B cell (primary cell): ENCODE results near the gene HLA-C. TPM values are rescaled to one million over a fixed set of nuclear protein-coding genes. Genes with fewer than 3 reads are reported as not detected.

Source experiments
- ATAC-seq: fragments of 200-7000 bp; cut with Tn5 transposase; one replicate; pipeline ENCODE4 v1.10.0; 2021; ENCODE audit warnings: low read depth, mild to moderate bottlenecking, moderate number of reproducible peaks, moderate library complexity
- CTCF ChIA-PET: fragments of 350-600 bp; sonication (Branson Sonifier 250); formaldehyde crosslinking; loops from one replicate; lab custom pipeline; 2021; ENCODE audit warnings: antibody characterized with exemption, inconsistent platforms; lab: Charles Lee
- POLR2A ChIA-PET: fragments of 350-600 bp; sonication (Branson Sonifier 250); formaldehyde crosslinking; loops from one replicate; lab custom pipeline; 2021; ENCODE audit warnings: antibody characterized with exemption; lab: Charles Lee
- DNase-seq: peaks from one replicate; pipeline ENCODE4 v3.0.0; 2013
- H2AFZ ChIP-seq: 2 replicates; pipeline ENCODE4 v1.6.1; 2012; ENCODE audit warnings: mild to moderate bottlenecking, low read depth, low read length; ENCODE audit not compliant: insufficient read depth, poor library complexity, severe bottlenecking
- H3K27ac ChIP-seq, 2 donors: 1 replicate in 1 of 2; 2 replicates in 1 of 2; pipeline ENCODE4 v1.5.1; 2012 to 2013; ENCODE audit warnings: low read length in 2 of 2, mild to moderate bottlenecking in 2 of 2, moderate library complexity in 1 of 2
- H3K27me3 ChIP-seq, 4 experiments: fragments of 200-600 bp in 1 of 4; sonication (generic) in 1 of 4; replicated peaks in 1 of 4; 1 replicate in 2 of 4; 2 replicates in 2 of 4; pipeline versions ENCODE4 v1.6.1 to v1.7.0; 2013 to 2016; ENCODE audit warnings: low read length in 3 of 4, mild to moderate bottlenecking in 2 of 4, mixed read lengths in 1 of 4, moderate library complexity in 1 of 4; ENCODE audit not compliant: insufficient read depth in 4 of 4, control insufficient read depth in 3 of 4; ENCODE audit errors: control extremely low read depth in 1 of 4
- H3K36me3 ChIP-seq, 2 experiments: replicated peaks in 1 of 2; 1 replicate in 1 of 2; 2 replicates in 1 of 2; pipeline versions ENCODE4 v1.6.1 to v1.7.1; 2013; ENCODE audit warnings: low read length in 1 of 2; ENCODE audit not compliant: insufficient read depth in 2 of 2, control insufficient read depth in 1 of 2; ENCODE audit errors: control extremely low read depth in 1 of 2, extremely low read depth in 1 of 2
- H3K4me1 ChIP-seq, 2 donors: fragments of 200-600 bp in 1 of 2; sonication (generic) in 1 of 2; 1 replicate in 1 of 2; 2 replicates in 1 of 2; pipeline versions ENCODE4 v1.5.1 to v1.6.1; 2013 to 2017; ENCODE audit warnings: low read length in 2 of 2; ENCODE audit not compliant: control insufficient read depth in 2 of 2, insufficient read depth in 2 of 2
- H3K4me2 ChIP-seq: replicated peaks from 2 replicates; pipeline ENCODE3; 2012; ENCODE audit warnings: mild to moderate bottlenecking, low read depth, low read length; ENCODE audit not compliant: poor library complexity, severe bottlenecking
- H3K4me3 ChIP-seq, 5 experiments: fragments of 200-600 bp in 1 of 5; sonication (generic) in 1 of 5; 1 replicate in 3 of 5; 2 replicates in 2 of 5; pipeline versions ENCODE4 v1.5.1 to v1.7.0; 2011 to 2016; ENCODE audit warnings: low read length in 4 of 5, mild to moderate bottlenecking in 4 of 5, low read depth in 2 of 5, control low read depth in 1 of 5, moderate library complexity in 1 of 5; ENCODE audit not compliant: insufficient read depth in 1 of 5; ENCODE audit errors: control extremely low read depth in 1 of 5, extremely low read depth in 1 of 5
- H3K79me2 ChIP-seq: fragments of 200-600 bp; sonication (generic); one replicate; pipeline ENCODE4 v1.6.0; 2016; ENCODE audit warnings: low read length; ENCODE audit not compliant: control insufficient read depth, insufficient read depth
- H3K9ac ChIP-seq: fragments of 200-600 bp; sonication (generic); 2 replicates; pipeline ENCODE4 v1.6.1; 2017; ENCODE audit warnings: mild to moderate bottlenecking, low read length, moderate library complexity
- H3K9me3 ChIP-seq, 3 donors: one replicate each; pipeline versions ENCODE4 v1.6.1 to v1.7.1; 2013; ENCODE audit warnings: low read length in 2 of 3; ENCODE audit not compliant: control insufficient read depth in 2 of 3, insufficient read depth in 1 of 3; ENCODE audit errors: control extremely low read depth in 1 of 3
- H4K20me1 ChIP-seq: 2 replicates; pipeline ENCODE4 v1.6.0; 2012; ENCODE audit warnings: mild to moderate bottlenecking, low read length; ENCODE audit not compliant: insufficient read depth, control insufficient read depth, poor library complexity, severe bottlenecking
- H3K27ac Mint-ChIP-seq: one replicate; pipeline ENCODE4 v1.8.0; 2021; ENCODE audit warnings: mixed read lengths
- H3K27me3 Mint-ChIP-seq: one replicate; pipeline ENCODE4 v1.8.0; 2021; ENCODE audit warnings: mixed read lengths
- H3K4me1 Mint-ChIP-seq: one replicate; pipeline ENCODE4 v1.8.0; 2021; ENCODE audit warnings: mixed read lengths
- H3K4me3 Mint-ChIP-seq: one replicate; pipeline ENCODE4 v1.8.0; 2021; ENCODE audit warnings: mixed read lengths
- H3K9me3 Mint-ChIP-seq: one replicate; pipeline ENCODE4 v1.8.0; 2022; ENCODE audit warnings: mixed read lengths; ENCODE audit not compliant: insufficient read depth
- CTCF ChIP-seq: fragments of 200-600 bp; IDR thresholded peaks from one replicate; pipeline ENCODE4 v1.8.0; 2022; ENCODE audit warnings: antibody characterized with exemption, mild to moderate bottlenecking
- EZH2 ChIP-seq: IDR thresholded peaks from 2 replicates; pipeline ENCODE4 v1.6.1; 2012; ENCODE audit warnings: borderline replicate concordance, low read depth, mild to moderate bottlenecking, moderate library complexity, low read length; ENCODE audit not compliant: insufficient read depth, poor library complexity, severe bottlenecking
- WGBS: methylation state at CpG from one replicate; pipeline ENCODE4 v1.1.5; 2013; ENCODE audit warnings: missing lambda C conversion rate; ENCODE audit not compliant: insufficient coverage; 5-methylcytosine and 5-hydroxymethylcytosine counted together
- intact Hi-C: fragments of 100-400 bp; cut with micrococcal nuclease; formaldehyde crosslinking; loops from one replicate; pipeline ENCODE4 v1.10.0; 2022
- polyA plus RNA-seq: library from polyadenylated mRNA; depleted of rRNA; stranded (reverse); fragments of >200 nt; gene quantifications from 2 replicates; pipeline ENCODE4 v1.2.3, GENCODE V29; 2012
- total RNA-seq, 2 donors: library from RNA; stranded (reverse); fragments of 120-200 nt in 1 of 2; gene quantifications; 1 replicate in 1 of 2; 2 replicates in 1 of 2; pipeline versions ENCODE4 v1.2.3 to v1.2.4, GENCODE V29; 2013 to 2022

HLA-C gene
- total and polyA plus RNA-seq, 2 donors (not counting 1 experiment from before 2014, with no cell fraction given), result 998 to 1,983 TPM

GRCh38 chr6:31299947-31300346 is 28.1 kb upstream of the HLA-C start:
- Mint-ChIP-seq H3K4me1 (no peaks in the 10 kb centered on the region), H3K9me3 (peaks cover 5% of the 10 kb centered on the region), H3K27ac (no peak overlapping the region), H3K27me3 (peaks cover 42% of the 10 kb centered on the region), H3K4me3 (no peak overlapping the region)
- ATAC-seq (no peak), DNase-seq (no peak)
- H3K9ac ChIP-seq, result no peak overlapping the region
- no peak overlapping the region for H3K27ac ChIP-seq
- H3K36me3 ChIP-seq, result no peaks in the 10 kb centered on the region
- H3K4me2 ChIP-seq, result no peak overlapping the region
- ChIA-PET CTCF (interaction anchor here (1.2 to 1.3 kb wide), 2 partner anchors 9 to 67 kb away, joined by 3 to 5 read pairs; no protein-coding TSS in a partner anchor), POLR2A (no interaction called here)
- H3K4me3 ChIP-seq, result no peak overlapping the region
- peaks cover 0 to 1% (median 0%) of the 10 kb centered on the region in 3 donors for H3K9me3 ChIP-seq
- no peak overlapping the region for H2AFZ ChIP-seq
- WGBS, result 95% methylated on average over 3 of the region's 3 CpGs
- no peaks in the 10 kb centered on the region for H3K4me1 ChIP-seq
- TF ChIP-seq CTCF, result no peak
- no peak for TF ChIP-seq EZH2
- H3K79me2 ChIP-seq, result no peaks in the 10 kb centered on the region
- no peaks in the 10 kb centered on the region for H4K20me1 ChIP-seq
- intact Hi-C loops, result no loop called here
- peaks cover 0 to 5% (median 1%) of the 10 kb centered on the region in 4 experiments for H3K27me3 ChIP-seq

GRCh38 chr6:31299511-31299910 is 27.6 kb upstream of the HLA-C start:
- Histone ChIP-seq H2AFZ (no peak overlapping the region), H3K4me2 (no peak overlapping the region), H3K79me2 (no peaks in the 10 kb centered on the region), H3K36me3 (no peaks in the 10 kb centered on the region), H3K4me3 (no peak overlapping the region), H4K20me1 (no peaks in the 10 kb centered on the region), H3K9ac (no peak overlapping the region), H3K27ac (no peak overlapping the region), H3K27me3 (peaks cover 0 to 5% (median 1%) of the 10 kb centered on the region in 4 experiments), H3K9me3 (peaks cover 0 to 1% (median 0%) of the 10 kb centered on the region in 3 donors), H3K4me1 (no peaks in the 10 kb centered on the region)
- Mint-ChIP-seq H3K27me3 (peaks cover 45% of the 10 kb centered on the region), H3K4me3 (no peak overlapping the region), H3K4me1 (no peaks in the 10 kb centered on the region), H3K27ac (no peak overlapping the region), H3K9me3 (peaks cover 5% of the 10 kb centered on the region)
- no peak for DNase-seq
- ATAC-seq, result no peak
- CTCF ChIA-PET, result interaction anchor here (1.2 to 1.3 kb wide), 2 partner anchors 10 to 67 kb away, joined by 3 to 5 read pairs; no protein-coding TSS in a partner anchor
- POLR2A ChIA-PET, result no interaction called here
- TF ChIP-seq CTCF (no peak), EZH2 (no peak)
- intact Hi-C loops, result no loop called here
- WGBS, result 37% methylated on average over 2 of the region's 2 CpGs
